AG09309 (cell line): ENCODE results near the gene MACROD1.
A peak's percentile ranks its signal among the peaks of the same experiment; 100 is the strongest.

ENCODE experiments used
- DNase-seq: peaks from one replicate; pipeline ENCODE4 v3.0.0-alpha.2; 2010; ENCODE audit warnings: low read depth
- H3K4me3 ChIP-seq: 2 replicates; pipeline ENCODE4 v1.5.1; 2011; ENCODE audit warnings: mild to moderate bottlenecking, low read depth, low read length, moderate library complexity; ENCODE audit not compliant: control insufficient read depth
- CTCF ChIP-seq: IDR thresholded peaks from 2 replicates; pipeline ENCODE4 v1.5.1; 2011; ENCODE audit warnings: mild to moderate bottlenecking, low read depth, low read length, inconsistent platforms; ENCODE audit not compliant: insufficient read depth, control insufficient read depth; ENCODE audit errors: missing control alignments

Gene MACROD1

DNA sequence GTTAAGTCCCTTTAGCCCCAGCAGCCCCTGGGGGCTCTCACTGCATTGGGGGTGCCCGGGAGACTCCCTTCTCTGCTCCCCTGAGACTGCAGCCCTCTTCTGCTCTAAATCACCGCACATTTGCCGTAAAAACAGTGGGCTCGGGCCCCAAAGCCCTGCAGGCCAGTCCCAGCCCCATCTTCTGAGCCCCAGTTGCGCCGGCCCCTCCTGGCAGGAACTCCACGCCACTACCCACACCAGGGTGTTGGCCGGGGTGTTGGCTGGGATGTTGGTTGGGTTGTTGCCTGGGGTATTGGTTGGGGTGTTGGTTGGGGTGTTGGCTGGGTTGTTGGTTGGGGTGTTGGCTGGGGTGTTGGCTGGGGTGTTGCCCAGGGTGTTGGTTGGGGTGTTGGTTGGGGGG lies 156.2 kb downstream of the MACROD1 start:
- DNase-seq, result no peak
- no peak for TF ChIP-seq CTCF
- H3K4me3 ChIP-seq, result no peak overlapping the region

GRCh38 chr11:64008914-64009633 lies 156.8 kb downstream of the MACROD1 start:
- DNase-seq, result no peak
- no peak overlapping the region for H3K4me3 ChIP-seq
- TF ChIP-seq CTCF, result no peak

- TF ChIP-seq CTCF, result no peak
- H3K4me3 ChIP-seq, result no peak overlapping the region
- no peak for DNase-seq
These were observed 157.5 kb downstream of the MACROD1 start for GRCh38 chr11:64008283-64008913.

GRCh38 chr11:64007629-64008282 lies 158.2 kb downstream of the MACROD1 start:
- peak overlapping the region; percentile 34 for H3K4me3 ChIP-seq
- no peak for DNase-seq
- peak; percentile 13 for TF ChIP-seq CTCF

DNA sequence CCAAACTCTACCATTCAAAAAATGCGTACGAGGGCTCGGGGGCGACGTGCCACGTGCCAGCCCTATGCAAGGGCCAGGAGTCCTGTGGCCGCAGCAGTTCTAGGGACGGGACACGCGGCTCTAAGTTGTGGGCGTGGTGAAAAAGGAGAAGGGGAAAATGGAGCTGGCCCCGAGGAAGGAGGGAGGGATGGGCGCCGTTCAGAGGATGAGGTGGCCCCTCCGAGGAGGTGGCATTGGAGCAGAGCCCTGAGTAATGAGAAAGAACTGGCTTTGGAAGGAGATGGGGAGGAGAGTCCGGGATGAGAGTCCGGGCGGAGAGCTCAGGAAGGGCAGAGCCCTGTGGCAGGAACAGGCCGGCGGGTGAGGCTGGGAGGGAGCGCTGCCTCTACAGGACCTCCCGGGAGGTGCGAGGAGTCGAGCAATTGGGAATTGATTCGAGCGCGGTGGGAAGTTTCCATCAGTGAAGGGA lies 158.7 kb downstream of the MACROD1 start:
- DNase-seq, result no peak
- no peak for TF ChIP-seq CTCF
- peak overlapping the region; percentile 34 for H3K4me3 ChIP-seq

- no peak for DNase-seq
- H3K4me3 ChIP-seq, result no peak overlapping the region
- TF ChIP-seq CTCF, result no peak
These were observed 159.5 kb downstream of the MACROD1 start for GRCh38 chr11:64006398-64006797.
